IMR-90 (cell line): ENCODE results near the gene LDLRAD4. TPM values are rescaled to one million over a fixed set of nuclear protein-coding genes. Genes with fewer than 3 reads are reported as not detected.

Source experiments
- ATAC-seq: fragments of 200-7000 bp; cut with Tn5 transposase; 2 replicates; pipeline ENCODE4 v1.9.1; 2020; ENCODE audit warnings: low read depth, mild to moderate bottlenecking, moderate library complexity
- BruUV-seq: library from RNA; stranded (reverse); fragments of 400-500 nt; replicated peaks from 2 replicates; lab custom pipeline; 2021; lab: Mats Ljungman, UMichigan
- CTCF ChIA-PET: fragments of 300-600 bp; formaldehyde crosslinking; extraction: SDS; loops from one replicate; lab custom pipeline; 2021; ENCODE audit warnings: antibody characterized with exemption; lab: Yijun Ruan, JAX
- POLR2A ChIA-PET: fragments of 300-600 bp; sonication (Branson Sonifier 250); formaldehyde crosslinking; loops from one replicate; lab custom pipeline; 2022; ENCODE audit warnings: antibody characterized with exemption; ENCODE audit not compliant: unreplicated experiment; lab: Charles Lee
- DNase-seq: peaks from one replicate; pipeline ENCODE4 v3.0.0; 2013
- H2AFZ ChIP-seq: replicated peaks from 2 replicates; pipeline ENCODE3; 2013; ENCODE audit warnings: low read length, mild to moderate bottlenecking; ENCODE audit not compliant: poor library complexity
- H2AK5ac ChIP-seq: 2 replicates; pipeline ENCODE4 v1.6.1; 2013; ENCODE audit warnings: low read depth, low read length, inconsistent platforms
- H2AK9ac ChIP-seq: replicated peaks from 2 replicates; pipeline ENCODE3; 2013; ENCODE audit warnings: mild to moderate bottlenecking, low read depth, low read length, moderate library complexity; ENCODE audit not compliant: poor library complexity
- H2BK120ac ChIP-seq: 2 replicates; pipeline ENCODE4 v1.6.1; 2013; ENCODE audit warnings: low read depth, low read length, inconsistent platforms
- H2BK15ac ChIP-seq: 3 replicates; pipeline ENCODE4 v1.6.1; 2013; ENCODE audit warnings: low read depth, low read length, inconsistent platforms
- H2BK20ac ChIP-seq: 2 replicates; pipeline ENCODE4 v1.6.1; 2013; ENCODE audit warnings: low read depth, mild to moderate bottlenecking, inconsistent platforms, low read length, moderate library complexity
- H2BK5ac ChIP-seq: 2 replicates; pipeline ENCODE4 v1.6.1; 2013; ENCODE audit warnings: mild to moderate bottlenecking, low read depth, low read length, inconsistent platforms; ENCODE audit not compliant: poor library complexity, severe bottlenecking
- H3K14ac ChIP-seq: replicated peaks from 2 replicates; pipeline ENCODE4 v1.6.1; 2013; ENCODE audit warnings: low read depth, low read length, inconsistent platforms
- H3K18ac ChIP-seq: 2 replicates; pipeline ENCODE4 v1.6.1; 2013; ENCODE audit warnings: low read depth, low read length, control low read depth
- H3K23ac ChIP-seq: 2 replicates; pipeline ENCODE4 v1.6.1; 2013; ENCODE audit warnings: low read depth, low read length, inconsistent platforms
- H3K27ac ChIP-seq: 2 replicates; pipeline ENCODE4 v1.5.1; 2013; ENCODE audit warnings: mild to moderate bottlenecking, control low read depth, low read length; ENCODE audit not compliant: insufficient read depth
- H3K27me3 ChIP-seq: 2 replicates; pipeline ENCODE4 v1.6.1; 2013; ENCODE audit warnings: low read length; ENCODE audit not compliant: control insufficient read depth, insufficient read depth
- H3K36me3 ChIP-seq: 2 replicates; pipeline ENCODE4 v1.6.1; 2013; ENCODE audit warnings: low read length, mixed read lengths; ENCODE audit not compliant: control insufficient read depth, insufficient read depth
- H3K4ac ChIP-seq: 2 replicates; pipeline ENCODE4 v1.6.1; 2013; ENCODE audit warnings: low read depth, low read length, inconsistent platforms
- H3K4me1 ChIP-seq: 2 replicates; pipeline ENCODE4 v1.6.1; 2013; ENCODE audit warnings: low read length, mixed read lengths; ENCODE audit not compliant: control insufficient read depth, insufficient read depth
- H3K4me2 ChIP-seq: 2 replicates; pipeline ENCODE4 v1.6.1; 2013; ENCODE audit warnings: low read depth, mild to moderate bottlenecking, control low read depth, low read length, moderate library complexity
- H3K4me3 ChIP-seq: 2 replicates; pipeline ENCODE4 v1.5.1; 2013; ENCODE audit warnings: low read depth, mild to moderate bottlenecking, control low read depth, low read length, moderate library complexity; ENCODE audit not compliant: insufficient read depth
- H3K56ac ChIP-seq: 2 replicates; pipeline ENCODE4 v1.6.1; 2013; ENCODE audit warnings: low read length, inconsistent platforms; ENCODE audit not compliant: insufficient read depth; ENCODE audit errors: extremely low read depth
- H3K79me1 ChIP-seq, 2 experiments: 2 replicates each; pipeline ENCODE4 v1.6.1; 2013; ENCODE audit warnings: low read length in 2 of 2, inconsistent platforms in 1 of 2, low read depth in 1 of 2
- H3K9ac ChIP-seq: 2 replicates; pipeline ENCODE4 v1.6.1; 2013; ENCODE audit warnings: low read depth, low read length, control low read depth
- H3K9me1 ChIP-seq: 2 replicates; pipeline ENCODE4 v1.6.1; 2013; ENCODE audit warnings: low read length, inconsistent platforms; ENCODE audit not compliant: insufficient read depth
- H3K9me3 ChIP-seq: 2 replicates; pipeline ENCODE4 v1.6.1; 2013; ENCODE audit warnings: low read length; ENCODE audit not compliant: control insufficient read depth, insufficient read depth
- H4K20me1 ChIP-seq: 2 replicates; pipeline ENCODE4 v1.6.1; 2013; ENCODE audit warnings: low read length, inconsistent platforms; ENCODE audit not compliant: insufficient read depth
- H4K5ac ChIP-seq: 2 replicates; pipeline ENCODE4 v1.6.1; 2013; ENCODE audit warnings: mild to moderate bottlenecking, low read depth, low read length, control low read depth
- H4K8ac ChIP-seq, 2 experiments: 2 replicates each; pipeline ENCODE4 v1.6.1; 2013; ENCODE audit warnings: low read depth in 2 of 2, low read length in 2 of 2, control low read depth in 1 of 2, inconsistent platforms in 1 of 2
- H4K91ac ChIP-seq: 2 replicates; pipeline ENCODE4 v1.6.1; 2013; ENCODE audit warnings: low read depth, low read length, inconsistent platforms; ENCODE audit not compliant: insufficient read depth
- BHLHE40 ChIP-seq: fragments of 150-350 bp; IDR thresholded peaks from 2 replicates; pipeline ENCODE4 v1.6.1; 2016; ENCODE audit warnings: mild to moderate bottlenecking, low read depth, low read length
- CEBPB ChIP-seq: IDR thresholded peaks from 2 replicates; pipeline ENCODE4 v1.6.1; 2012; ENCODE audit warnings: low read depth, low read length, improper control_type of control experiment
- MAFK ChIP-seq: IDR thresholded peaks from 2 replicates; pipeline ENCODE4 v1.6.1; 2012; ENCODE audit warnings: low read depth, low read length, improper control_type of control experiment
- RFX5 ChIP-seq: IDR thresholded peaks from 2 replicates; pipeline ENCODE4 v1.8.0; 2012; ENCODE audit warnings: low read depth, mild to moderate bottlenecking, low read length, moderate library complexity
- USF2 ChIP-seq: fragments of 150-350 bp; IDR thresholded peaks from 2 replicates; pipeline ENCODE4 v1.6.1; 2017; ENCODE audit warnings: mild to moderate bottlenecking, antibody characterized with exemption, low read length, low read depth
- WGBS, 2 experiments: methylation state at CpG; one replicate each; pipeline versions ENCODE4 v1.1.5 to v1.1.7; 2013; ENCODE audit warnings: missing lambda C conversion rate in 2 of 2; ENCODE audit not compliant: insufficient read length in 1 of 2; ENCODE audit errors: extremely low coverage in 2 of 2; 5-methylcytosine and 5-hydroxymethylcytosine counted together
- dilution Hi-C: fragments of 300-500 bp; cut with HindIII; formaldehyde crosslinking; loops from one replicate; pipeline ENCODE4 v1.14.3; 2018; ENCODE audit warnings: low sequenced_read_pairs; ENCODE audit not compliant: unreplicated experiment
- in situ Hi-C: fragments of 300-500 bp; cut with MboI; formaldehyde crosslinking; loops from 3 replicates; pipeline ENCODE4 v1.14.3; 2019; ENCODE audit warnings: low sequenced_read_pairs, inconsistent platforms, mixed read lengths
- intact Hi-C: fragments of 100-400 bp; cut with micrococcal nuclease; formaldehyde crosslinking; loops from 2 replicates; pipeline ENCODE4 v1.10.0; 2022
- polyA plus RNA-seq, 3 experiments: library from polyadenylated mRNA; depleted of rRNA; stranded (reverse); fragments of >200 nt; gene quantifications; 2 replicates each; pipeline ENCODE4 v1.2.3, GENCODE V29; 2012; ENCODE audit warnings: low replicate concordance in 1 of 3
- total RNA-seq: library from RNA; depleted of rRNA; stranded (reverse); fragments of >200 nt; gene quantifications from 2 replicates; pipeline ENCODE4 v1.2.3, GENCODE V29; 2012

Gene LDLRAD4
- total and polyA plus RNA-seq, 2 of the 4 experiments (the other 2 are of a cell fraction) = not detected

GRCh38 chr18:13382954-13383827, 164.6 kb downstream of the LDLRAD4 start:
- dilution Hi-C loops = no loop called here
- ChIA-PET CTCF (no interaction called here), POLR2A (no interaction called here)
- Histone ChIP-seq H3K4me3 (no peak overlapping the region), H2BK120ac (no peak overlapping the region), H3K27ac (no peak overlapping the region), H3K79me1 (no peaks in the 10 kb centered on the region), H3K4ac (no peak overlapping the region), H4K91ac (no peak overlapping the region), H3K56ac (no peak overlapping the region), H3K18ac (no peak overlapping the region), H3K9ac (no peak overlapping the region), H3K4me2 (no peak overlapping the region), H3K36me3 (no peaks in the 10 kb centered on the region), H4K20me1 (no peaks in the 10 kb centered on the region), H2BK20ac (no peak overlapping the region), H3K9me1 (no peaks in the 10 kb centered on the region), H3K27me3 (no peaks in the 10 kb centered on the region; the same call in 1 of the 2 replicates), H2AFZ (no peak overlapping the region), H3K23ac (no peak overlapping the region), H3K14ac (no peak overlapping the region), H2BK5ac (no peak overlapping the region), H2AK5ac (no peak overlapping the region), H4K8ac (no peak overlapping the region), H2BK15ac (no peak overlapping the region), H3K9me3 (no peaks in the 10 kb centered on the region), H4K5ac (no peak overlapping the region), H3K4me1 (no peaks in the 10 kb centered on the region), H2AK9ac (no peak overlapping the region)
- ATAC-seq (no peak), DNase-seq (no peak)
- intact Hi-C loops = no loop called here
- BruUV-seq = no TSS peak
- no peak for TF ChIP-seq BHLHE40
- TF ChIP-seq MAFK = no peak
- no peak for TF ChIP-seq RFX5
- no peak for TF ChIP-seq USF2
- no peak for TF ChIP-seq CEBPB
- in situ Hi-C loops = no loop called here
- 85% methylated on average over 7 of the region's 19 CpGs; no CpG with 5 or more reads in 1 of the 2 experiments for whole genome bisulfite sequencing, 2 experiments
